ENCODE measurements around the gene STK10. TPM values are rescaled to one million over a fixed set of nuclear protein-coding genes. Genes with fewer than 3 reads are reported as not detected.

Gene STK10
- total and polyA plus RNA-seq, 2 donors from 2014 or later: 7.2 to 42.8 TPM

DNA sequence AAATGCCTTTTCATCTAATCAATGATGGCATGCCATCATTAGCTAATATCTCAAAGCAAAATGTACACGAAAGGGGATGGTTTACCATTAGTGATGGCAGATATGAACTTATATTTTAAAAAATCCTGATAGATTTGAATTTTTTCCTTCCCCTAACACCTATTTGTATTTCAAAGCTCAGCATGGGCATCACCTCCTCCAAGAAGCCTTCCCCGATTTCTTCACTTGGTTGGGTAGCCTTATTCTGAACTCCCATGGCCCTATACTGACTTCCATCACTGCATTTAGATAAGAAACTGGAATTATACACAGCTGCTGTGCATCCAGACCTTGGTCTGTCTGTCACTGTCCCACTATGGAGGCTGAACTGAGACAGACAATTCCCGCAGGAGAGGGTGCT is 132.0 kb downstream of the STK10 start:
- H3K36me3 ChIP-seq (ENCODE audit: control insufficient read depth in 2 of 3, insufficient read depth in 3 of 3, low read length in 3 of 3): no peaks in the 10 kb centered on the region
- intact Hi-C loops (cut with DNase I): no loop called here

DNA sequence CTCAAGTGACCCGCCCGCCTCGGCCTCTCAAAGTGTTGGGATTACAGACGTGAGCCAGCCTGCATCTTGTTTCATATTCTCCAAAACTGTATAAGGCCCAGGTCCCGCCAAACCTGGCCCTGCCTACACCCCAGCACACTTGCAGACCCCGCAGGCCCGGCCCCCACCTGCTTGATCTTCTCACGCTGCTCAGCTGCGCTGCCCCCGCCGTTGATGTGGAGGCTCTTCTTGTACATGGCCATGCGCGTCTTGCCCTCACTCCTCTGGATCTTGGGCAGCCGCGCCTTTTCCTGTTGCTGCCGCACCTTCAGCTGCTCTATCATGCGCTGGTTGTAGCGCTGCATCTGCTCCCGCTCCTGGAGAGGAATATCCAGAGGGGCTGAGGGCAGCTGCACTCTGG is 132.6 kb downstream of the STK10 start:
- intact Hi-C loops (cut with DNase I): no loop called here
- Histone ChIP-seq H3K4me1 (ENCODE audit: control insufficient read depth in 2 of 3, insufficient read depth in 2 of 3, low read depth in 1 of 3, low read length in 3 of 3) (no peaks in the 10 kb centered on the region), H3K27ac (ENCODE audit: low read depth in 2 of 2, low read length in 2 of 2) (no peak overlapping the region), H3K9me3 (ENCODE audit: control insufficient read depth in 2 of 3, insufficient read depth in 1 of 3, low read length in 3 of 3) (no peaks in the 10 kb centered on the region), H3K27me3 (ENCODE audit: control insufficient read depth, insufficient read depth, low read length) (no peaks in the 10 kb centered on the region), H3K36me3 (ENCODE audit: control insufficient read depth in 2 of 3, insufficient read depth in 3 of 3, low read length in 3 of 3) (no peaks in the 10 kb centered on the region), H3K9ac (ENCODE audit: low read length in 3 of 3) (no peak overlapping the region), H3K4me3 (ENCODE audit: low read length in 3 of 3) (no peak overlapping the region)
- no peak for FAIRE-seq
- no peak for DNase-seq
- TF ChIP-seq, protein P1, sequence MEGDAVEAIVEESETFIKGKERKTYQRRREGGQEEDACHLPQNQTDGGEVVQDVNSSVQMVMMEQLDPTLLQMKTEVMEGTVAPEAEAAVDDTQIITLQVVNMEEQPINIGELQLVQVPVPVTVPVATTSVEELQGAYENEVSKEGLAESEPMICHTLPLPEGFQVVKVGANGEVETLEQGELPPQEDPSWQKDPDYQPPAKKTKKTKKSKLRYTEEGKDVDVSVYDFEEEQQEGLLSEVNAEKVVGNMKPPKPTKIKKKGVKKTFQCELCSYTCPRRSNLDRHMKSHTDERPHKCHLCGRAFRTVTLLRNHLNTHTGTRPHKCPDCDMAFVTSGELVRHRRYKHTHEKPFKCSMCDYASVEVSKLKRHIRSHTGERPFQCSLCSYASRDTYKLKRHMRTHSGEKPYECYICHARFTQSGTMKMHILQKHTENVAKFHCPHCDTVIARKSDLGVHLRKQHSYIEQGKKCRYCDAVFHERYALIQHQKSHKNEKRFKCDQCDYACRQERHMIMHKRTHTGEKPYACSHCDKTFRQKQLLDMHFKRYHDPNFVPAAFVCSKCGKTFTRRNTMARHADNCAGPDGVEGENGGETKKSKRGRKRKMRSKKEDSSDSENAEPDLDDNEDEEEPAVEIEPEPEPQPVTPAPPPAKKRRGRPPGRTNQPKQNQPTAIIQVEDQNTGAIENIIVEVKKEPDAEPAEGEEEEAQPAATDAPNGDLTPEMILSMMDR (IDR thresholded peaks at IDR 0.05; ENCODE audit: borderline replicate concordance, extremely low read depth, insufficient read depth): no peak

More for the DNA sequence above, 132.0 kb downstream of the STK10 start:
- H3K27ac ChIP-seq (ENCODE audit: low read depth in 2 of 2, low read length in 2 of 2): no peak overlapping the region
- no peaks in the 10 kb centered on the region for H3K4me1 ChIP-seq (ENCODE audit: control insufficient read depth in 2 of 3, insufficient read depth in 2 of 3, low read depth in 1 of 3, low read length in 3 of 3)
- no peaks in the 10 kb centered on the region for H3K27me3 ChIP-seq (ENCODE audit: control insufficient read depth, insufficient read depth, low read length)
- no peak overlapping the region for H3K4me3 ChIP-seq (ENCODE audit: low read length in 3 of 3)
- no peak overlapping the region for H3K9ac ChIP-seq (ENCODE audit: low read length in 3 of 3)
- DNase-seq (no peak), FAIRE-seq (no peak)
- no peaks in the 10 kb centered on the region for H3K9me3 ChIP-seq (ENCODE audit: control insufficient read depth in 2 of 3, insufficient read depth in 1 of 3, low read length in 3 of 3)
- TF ChIP-seq, protein P1 (IDR thresholded peaks at IDR 0.05; ENCODE audit: borderline replicate concordance, extremely low read depth, insufficient read depth): no peak

DNA sequence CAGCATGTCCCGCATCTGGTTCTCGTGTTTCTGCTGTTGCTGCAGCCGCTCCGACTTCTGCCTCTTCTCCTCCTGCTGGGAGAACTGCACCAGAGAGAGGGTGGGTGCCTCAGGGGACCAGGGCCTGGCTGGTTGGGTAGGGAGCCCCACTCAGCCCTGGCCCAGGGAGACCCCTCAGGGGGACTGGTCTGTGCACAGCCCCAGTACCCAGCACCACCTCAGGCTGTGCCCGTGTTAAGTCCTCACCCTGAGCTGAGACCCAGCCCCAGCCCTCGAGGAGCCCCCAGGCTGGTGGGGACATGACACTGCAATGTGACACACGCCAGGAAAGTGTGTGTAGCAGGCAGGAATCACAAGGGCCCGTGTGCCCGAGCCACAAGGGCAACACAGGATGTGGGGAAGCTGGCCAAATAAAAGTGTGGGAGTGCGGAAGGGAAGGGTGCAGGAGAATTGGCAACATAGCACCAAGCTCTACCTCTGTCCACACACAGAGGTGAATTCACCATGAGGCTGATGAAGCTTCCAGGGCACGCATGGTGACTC is 133.3 kb downstream of the STK10 start:
- Histone ChIP-seq H3K4me3 (ENCODE audit: low read length in 3 of 3) (no peak overlapping the region), H3K36me3 (ENCODE audit: control insufficient read depth in 2 of 3, insufficient read depth in 3 of 3, low read length in 3 of 3) (no peaks in the 10 kb centered on the region), H3K9ac (ENCODE audit: low read length in 3 of 3) (no peak overlapping the region), H3K4me1 (ENCODE audit: control insufficient read depth in 2 of 3, insufficient read depth in 2 of 3, low read depth in 1 of 3, low read length in 3 of 3) (no peaks in the 10 kb centered on the region), H3K27ac (ENCODE audit: low read depth in 2 of 2, low read length in 2 of 2) (no peak overlapping the region), H3K9me3 (ENCODE audit: control insufficient read depth in 2 of 3, insufficient read depth in 1 of 3, low read length in 3 of 3) (no peaks in the 10 kb centered on the region), H3K27me3 (ENCODE audit: control insufficient read depth, insufficient read depth, low read length) (no peaks in the 10 kb centered on the region)
- TF ChIP-seq, protein P1 (IDR thresholded peaks at IDR 0.05; ENCODE audit: borderline replicate concordance, extremely low read depth, insufficient read depth): no peak
- DNase-seq: no peak
- no peak for FAIRE-seq
- intact Hi-C loops (cut with DNase I): no loop called here
